Hepatocyte (in vitro differentiated cells): ENCODE data around the gene HEXD. TPM values are rescaled to one million over a fixed set of nuclear protein-coding genes. Genes with fewer than 3 reads are reported as not detected.

ENCODE experiments used
- DNase-seq: peaks from one replicate; pipeline ENCODE4 v3.0.0-alpha.2; 2016; ENCODE audit warnings: low spot score
- H2AFZ ChIP-seq: fragments of 200-600 bp; sonication (generic); 2 replicates; pipeline ENCODE4 v1.6.0; 2016; ENCODE audit warnings: antibody characterized with exemption, mild to moderate bottlenecking
- H3K27ac ChIP-seq: fragments of 200-600 bp; sonication (generic); 2 replicates; pipeline ENCODE4 v1.5.1; 2016; ENCODE audit warnings: mild to moderate bottlenecking
- H3K27me3 ChIP-seq: fragments of 200-600 bp; sonication (generic); 2 replicates; pipeline ENCODE4 v1.6.1; 2016
- H3K36me3 ChIP-seq: fragments of 200-600 bp; sonication (generic); replicated peaks from 2 replicates; pipeline ENCODE4 v1.5.1; 2016; ENCODE audit warnings: low read depth; ENCODE audit not compliant: insufficient read depth
- H3K4me1 ChIP-seq: fragments of 200-600 bp; sonication (generic); 2 replicates; pipeline ENCODE4 v1.5.1; 2016; ENCODE audit warnings: mild to moderate bottlenecking, moderate library complexity; ENCODE audit not compliant: insufficient read depth
- H3K4me2 ChIP-seq: fragments of 200-600 bp; sonication (generic); 2 replicates; pipeline ENCODE4 v1.6.0; 2016
- H3K4me3 ChIP-seq: fragments of 200-600 bp; sonication (generic); 2 replicates; pipeline ENCODE4 v1.5.1; 2016; ENCODE audit warnings: mild to moderate bottlenecking
- H3K79me2 ChIP-seq: fragments of 200-600 bp; sonication (generic); 2 replicates; pipeline ENCODE4 v1.6.0; 2017; ENCODE audit warnings: mild to moderate bottlenecking
- H3K9me2 ChIP-seq: fragments of 200-600 bp; sonication (generic); replicated peaks from 2 replicates; pipeline ENCODE4 v1.6.0; 2017; ENCODE audit warnings: mild to moderate bottlenecking; ENCODE audit not compliant: insufficient read depth
- H3K9me3 ChIP-seq: fragments of 200-600 bp; sonication (generic); 2 replicates; pipeline ENCODE4 v1.5.1; 2016; ENCODE audit warnings: low read depth, mild to moderate bottlenecking
- H4K20me1 ChIP-seq: fragments of 200-600 bp; sonication (generic); 2 replicates; pipeline ENCODE4 v1.6.0; 2016; ENCODE audit warnings: mild to moderate bottlenecking; ENCODE audit not compliant: insufficient read depth, poor library complexity, severe bottlenecking
- EZH2 ChIP-seq: fragments of 200-600 bp; sonication (generic); IDR thresholded peaks from 2 replicates; pipeline ENCODE4 v1.6.1; 2016; ENCODE audit warnings: antibody characterized with exemption, mild to moderate bottlenecking, borderline replicate concordance
- EZH2phosphoT487 ChIP-seq: fragments of 200-600 bp; sonication (generic); IDR thresholded peaks from one replicate; pipeline ENCODE4 v1.6.1; 2018; ENCODE audit warnings: antibody characterized with exemption, mild to moderate bottlenecking, low read depth, moderate library complexity; ENCODE audit not compliant: unreplicated experiment, severe bottlenecking
- WGBS: methylation state at CpG from one replicate; pipeline ENCODE4 v1.1.6; 2016; ENCODE audit warnings: low lambda C conversion rate; ENCODE audit errors: missing lambda C conversion rate; 5-methylcytosine and 5-hydroxymethylcytosine counted together
- polyA plus RNA-seq: library from polyadenylated mRNA; unstranded; fragments of >200 nt; fragmentation: Nextera tagmentation; extraction: Ambion mirVana; gene quantifications from 2 replicates; pipeline ENCODE4 v1.2.1, GENCODE V29; 2016
- total RNA-seq: library from RNA; depleted of rRNA; stranded (reverse); fragments of >200 nt; gene quantifications from 2 replicates; pipeline ENCODE4 v1.2.3, GENCODE V29; 2014
- TF ChIP-seq, protein P1 (sequence below): fragments of 200-600 bp; sonication (generic); IDR thresholded peaks from 2 replicates; pipeline ENCODE4 v1.5.1; 2016; ENCODE audit warnings: antibody characterized with exemption, mild to moderate bottlenecking; ENCODE audit not compliant: poor library complexity

The HEXD gene
- total and polyA plus RNA-seq, 2 experiments from 2014 or later: 32.6 to 46.0 TPM

GRCh38 chr17:82468692-82469091 lies 50.5 kb downstream of the HEXD start:
- H2AFZ ChIP-seq: no peak overlapping the region
- H3K4me1 ChIP-seq: no peaks in the 10 kb centered on the region
- no peak overlapping the region for H3K4me3 ChIP-seq
- H3K27ac ChIP-seq: no peak overlapping the region
- no peaks in the 10 kb centered on the region for H4K20me1 ChIP-seq
- H3K79me2 ChIP-seq: no peaks in the 10 kb centered on the region
- no peaks in the 10 kb centered on the region for H3K27me3 ChIP-seq
- TF ChIP-seq EZH2 (no peak), EZH2phosphoT487 (no peak)
- TF ChIP-seq, protein P1, sequence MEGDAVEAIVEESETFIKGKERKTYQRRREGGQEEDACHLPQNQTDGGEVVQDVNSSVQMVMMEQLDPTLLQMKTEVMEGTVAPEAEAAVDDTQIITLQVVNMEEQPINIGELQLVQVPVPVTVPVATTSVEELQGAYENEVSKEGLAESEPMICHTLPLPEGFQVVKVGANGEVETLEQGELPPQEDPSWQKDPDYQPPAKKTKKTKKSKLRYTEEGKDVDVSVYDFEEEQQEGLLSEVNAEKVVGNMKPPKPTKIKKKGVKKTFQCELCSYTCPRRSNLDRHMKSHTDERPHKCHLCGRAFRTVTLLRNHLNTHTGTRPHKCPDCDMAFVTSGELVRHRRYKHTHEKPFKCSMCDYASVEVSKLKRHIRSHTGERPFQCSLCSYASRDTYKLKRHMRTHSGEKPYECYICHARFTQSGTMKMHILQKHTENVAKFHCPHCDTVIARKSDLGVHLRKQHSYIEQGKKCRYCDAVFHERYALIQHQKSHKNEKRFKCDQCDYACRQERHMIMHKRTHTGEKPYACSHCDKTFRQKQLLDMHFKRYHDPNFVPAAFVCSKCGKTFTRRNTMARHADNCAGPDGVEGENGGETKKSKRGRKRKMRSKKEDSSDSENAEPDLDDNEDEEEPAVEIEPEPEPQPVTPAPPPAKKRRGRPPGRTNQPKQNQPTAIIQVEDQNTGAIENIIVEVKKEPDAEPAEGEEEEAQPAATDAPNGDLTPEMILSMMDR: no peak
- H3K36me3 ChIP-seq: no peaks in the 10 kb centered on the region
- DNase-seq: no peak
- no peaks in the 10 kb centered on the region for H3K9me2 ChIP-seq
- H3K4me2 ChIP-seq: no peak overlapping the region
- WGBS: 93% methylated on average over 7 of the region's 7 CpGs
- no peaks in the 10 kb centered on the region for H3K9me3 ChIP-seq

DNA sequence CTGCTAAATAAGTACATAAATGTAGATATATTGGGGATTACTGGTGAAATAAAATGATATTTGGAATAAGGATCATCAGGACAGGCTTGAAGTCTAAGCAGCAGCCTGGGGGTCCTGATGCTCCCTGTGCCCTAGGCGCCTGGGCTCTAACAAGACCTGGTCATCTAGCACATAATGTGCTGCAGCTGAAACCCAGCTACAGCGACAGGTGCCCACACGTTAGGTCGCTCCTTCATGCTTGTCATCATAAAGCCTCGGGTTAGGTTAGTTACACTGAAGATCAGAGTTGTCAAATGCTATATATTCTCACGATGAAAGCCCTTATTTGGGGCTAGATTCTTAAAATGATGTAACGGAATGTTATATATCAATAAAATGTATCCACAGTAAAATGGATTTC lies 51.9 kb downstream of the HEXD start:
- no peak overlapping the region for H2AFZ ChIP-seq
- no peaks in the 10 kb centered on the region for H3K4me1 ChIP-seq
- H3K79me2 ChIP-seq: no peaks in the 10 kb centered on the region
- no peaks in the 10 kb centered on the region for H3K9me2 ChIP-seq
- no peak overlapping the region for H3K4me2 ChIP-seq
- no peaks in the 10 kb centered on the region for H3K9me3 ChIP-seq
- H3K36me3 ChIP-seq: no peaks in the 10 kb centered on the region
- no peaks in the 10 kb centered on the region for H4K20me1 ChIP-seq
- no peak for TF ChIP-seq EZH2
- no peak for TF ChIP-seq EZH2phosphoT487
- TF ChIP-seq, protein P1: no peak
- WGBS: over 99% methylated on average over 7 of the region's 7 CpGs
- DNase-seq: no peak
- no peaks in the 10 kb centered on the region for H3K27me3 ChIP-seq
- H3K4me3 ChIP-seq: no peak overlapping the region
- H3K27ac ChIP-seq: no peak overlapping the region

DNA sequence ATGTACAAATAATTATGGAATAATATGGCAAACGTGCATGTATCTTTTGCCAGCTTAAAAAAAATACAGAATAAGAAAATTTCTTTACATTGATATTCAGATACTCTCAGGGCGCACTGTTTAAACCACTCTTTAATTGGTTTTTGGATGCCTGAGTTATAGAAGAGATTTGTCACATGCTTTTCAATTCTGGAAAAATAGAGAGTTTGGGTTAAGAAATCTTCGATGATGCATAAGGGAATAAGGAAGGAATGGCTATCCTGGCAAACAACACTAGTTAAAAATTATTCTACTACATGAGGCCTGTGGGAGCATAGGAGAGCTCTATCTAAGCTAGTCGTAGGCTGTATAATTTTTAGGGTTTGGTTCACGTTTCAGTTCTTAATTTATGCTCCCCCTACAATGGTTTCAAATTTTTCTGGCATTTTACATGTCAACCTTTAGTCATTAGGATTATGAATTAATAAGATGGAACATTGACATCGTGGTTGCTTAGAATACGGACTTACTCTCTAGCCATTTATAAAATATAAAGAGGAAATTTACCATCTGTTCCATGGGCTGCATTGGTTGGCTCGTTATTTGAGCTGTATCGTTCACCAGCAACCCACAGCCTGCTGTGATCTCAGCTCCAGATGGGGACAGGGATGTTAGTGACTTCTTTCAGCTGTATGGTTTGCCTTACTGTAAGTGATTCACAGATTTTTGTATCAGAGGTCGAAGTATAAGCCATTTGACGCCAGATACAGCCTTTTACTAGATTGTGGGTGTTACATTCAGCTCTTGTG lies 56.3 kb downstream of the HEXD start:
- H2AFZ ChIP-seq: no peak overlapping the region
- H3K79me2 ChIP-seq: no peaks in the 10 kb centered on the region
- no peaks in the 10 kb centered on the region for H3K9me3 ChIP-seq
- 92% methylated on average over 11 of the region's 11 CpGs for WGBS
- H3K9me2 ChIP-seq: no peaks in the 10 kb centered on the region
- H3K4me1 ChIP-seq: no peaks in the 10 kb centered on the region
- H3K4me2 ChIP-seq: no peak overlapping the region
- no peaks in the 10 kb centered on the region for H4K20me1 ChIP-seq
- no peak overlapping the region for H3K4me3 ChIP-seq
- no peak for DNase-seq
- H3K27me3 ChIP-seq: no peaks in the 10 kb centered on the region
- H3K36me3 ChIP-seq: no peaks in the 10 kb centered on the region
- TF ChIP-seq EZH2 (no peak), EZH2phosphoT487 (no peak)
- TF ChIP-seq, protein P1: no peak
- H3K27ac ChIP-seq: no peak overlapping the region
